Anterior cingulate cortex (tissue), 58 donors: ENCODE results near the gene CLPSL2.

Source experiments
- DNase-seq, 58 donors: peaks; one replicate each; lab custom pipeline; 2025; lab: John Stamatoyannopoulos, UW

CLPSL2 gene

GRCh38 chr6:35824552-35825192 lies 48.3 kb downstream of the CLPSL2 start:
- DNase-seq = no peak
